ENCODE data around the gene ZSWIM9.

- TF ChIP-seq CTCF (IDR thresholded peaks at IDR 0.05) (no peak), POLR2A (IDR thresholded peaks at IDR 0.05) (no peak), POLR2AphosphoS5 (IDR thresholded peaks at IDR 0.05) (no peak)
These were observed 33.1 kb upstream of the ZSWIM9 start for GRCh38 chr19:48137411-48137810.

Data from breast epithelium (tissue), 3 donors.